ENCODE results near the gene TMEM60.

GRCh38 chr7:77820967-77821366 is 22.7 kb upstream of the TMEM60 start:
- TF ChIP-seq CTCF (IDR thresholded peaks at IDR 0.05), result no peak
- TF ChIP-seq POLR2A (IDR thresholded peaks at IDR 0.05), result no peak

All from thyroid gland (tissue), 4 donors.